Activated CD4-positive, alpha-beta T cell treated with anti-CD3 and anti-CD28 coated beads, Interleukin-2, amount 50 U/mL, for 16 hours (primary cell): ENCODE data around the gene ASCL5.

ENCODE experiments used
- DNase-seq: peaks from one replicate; pipeline ENCODE4 v3.0.0-alpha.2; 2020

ASCL5 gene

DNA sequence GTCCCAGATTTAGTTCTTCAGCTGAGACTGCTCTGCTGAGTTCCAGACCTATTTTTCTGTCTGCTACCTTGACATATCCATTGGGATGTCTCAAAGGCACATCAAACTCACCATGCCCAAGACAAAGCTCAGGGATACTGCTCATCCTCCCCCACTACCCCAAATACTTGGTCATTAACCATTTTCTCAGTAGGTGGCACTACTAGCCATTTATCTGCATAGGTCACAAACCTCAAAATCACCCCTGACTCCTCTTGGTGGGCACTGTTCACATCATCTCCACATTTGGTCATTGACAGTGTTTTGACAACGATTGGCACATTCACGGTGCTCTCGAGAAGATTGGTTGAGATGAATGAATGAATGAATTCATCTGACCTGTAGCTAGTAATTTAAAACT, 46.8 kb downstream of the ASCL5 start:
- DNase-seq, result no peak

DNA sequence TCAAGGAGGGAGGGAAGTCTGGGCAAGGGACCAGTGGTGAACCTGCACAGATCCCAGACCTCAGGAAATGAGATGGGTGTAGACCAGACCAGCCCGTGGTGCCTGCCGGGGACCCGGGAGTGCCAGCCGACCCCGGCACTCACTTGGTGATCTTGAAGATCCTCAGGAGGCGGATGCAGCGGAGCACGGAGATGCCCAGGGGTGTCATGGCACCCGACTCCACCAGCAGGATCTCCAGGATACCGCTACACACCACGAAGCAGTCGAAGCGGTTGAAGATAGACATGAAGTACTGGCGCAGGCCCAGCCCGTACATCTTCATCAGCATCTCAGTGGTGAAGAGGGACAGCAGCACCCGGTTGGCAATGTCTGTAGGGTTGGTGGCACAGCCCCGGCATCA, 49.2 kb downstream of the ASCL5 start:
- DNase-seq, result no peak

GRCh38 chr1:201077116-201077515, 49.9 kb downstream of the ASCL5 start:
- DNase-seq, result no peak

- no peak for DNase-seq
Observed at GRCh38 chr1:201076092-201076491, 50.9 kb downstream of the ASCL5 start.

GRCh38 chr1:201074018-201074417, 53.0 kb downstream of the ASCL5 start:
- DNase-seq, result no peak

DNA sequence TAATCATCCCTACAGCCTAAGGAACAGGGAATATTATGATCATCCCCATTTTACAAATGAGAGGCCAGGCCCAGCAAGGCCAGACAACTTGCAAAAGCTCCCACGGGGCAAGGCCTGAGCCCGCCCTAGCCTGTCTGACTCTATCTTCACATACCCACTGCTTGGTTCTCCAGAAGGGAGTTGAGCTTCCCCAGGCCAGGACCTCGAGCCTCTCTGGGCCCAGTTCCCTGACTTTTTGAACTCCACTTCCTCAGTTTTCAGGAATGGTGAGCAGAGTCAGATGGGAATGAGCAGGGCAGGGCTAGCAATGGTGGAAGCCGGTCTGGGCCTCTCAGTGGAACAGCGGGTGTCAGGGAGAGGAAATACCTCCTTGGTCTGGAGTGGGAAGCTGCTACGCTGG, 54.1 kb downstream of the ASCL5 start:
- no peak for DNase-seq

- no peak for DNase-seq
Observed at GRCh38 chr1:201072149-201072548, 54.8 kb downstream of the ASCL5 start.

DNA sequence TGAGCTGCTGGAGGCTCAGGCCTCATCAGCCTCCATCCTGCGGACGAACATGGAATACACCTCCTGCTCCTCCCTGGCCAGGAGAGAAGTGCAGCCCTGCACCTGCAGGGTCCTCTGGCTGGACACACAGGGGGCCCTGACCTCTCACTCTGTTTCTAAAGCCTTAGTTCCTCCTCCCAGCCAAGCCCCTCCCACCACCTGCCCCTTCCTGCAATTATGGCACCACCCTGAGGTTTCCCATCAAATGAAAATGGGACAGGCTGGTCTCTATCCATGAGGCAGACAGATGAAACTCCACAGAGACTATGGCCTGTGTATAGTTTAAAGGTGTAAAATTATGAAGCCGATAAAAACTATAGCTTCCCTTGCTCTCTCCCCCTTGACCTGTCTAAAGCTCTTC, 57.3 kb downstream of the ASCL5 start:
- no peak for DNase-seq

DNA sequence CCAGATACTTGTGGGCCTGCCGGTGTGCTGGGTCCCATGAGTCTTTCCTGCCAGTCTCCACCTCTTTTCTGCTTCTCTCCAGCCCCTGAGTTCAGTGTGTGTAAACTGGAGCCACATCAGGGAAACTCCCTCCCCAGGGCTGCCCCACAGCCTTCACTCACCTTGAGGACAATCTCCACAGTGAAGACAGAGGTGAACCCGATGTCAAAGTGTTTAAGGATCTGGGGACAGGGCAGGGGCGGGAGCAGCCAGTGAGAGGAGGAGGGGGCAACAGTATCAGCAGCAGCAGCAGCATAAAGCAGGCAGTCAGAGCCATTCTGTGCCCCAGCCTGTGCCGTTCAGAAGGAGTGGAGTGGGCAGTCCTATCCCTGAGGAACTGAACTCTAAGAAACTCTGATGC, 58.0 kb downstream of the ASCL5 start:
- no peak for DNase-seq

GRCh38 chr1:201066986-201067385, 60.0 kb downstream of the ASCL5 start:
- DNase-seq, result no peak

GRCh38 chr1:201065686-201066085, 61.3 kb downstream of the ASCL5 start:
- DNase-seq, result no peak

GRCh38 chr1:201064806-201065205, 62.2 kb downstream of the ASCL5 start:
- DNase-seq, result no peak
